Adipocyte (in vitro differentiated cells): Measurements from ENCODE around the gene BCR.
"Not testable (repeated sequence)": the region's sequence is repeated elsewhere in the genome, so short reads cannot be mapped to it uniquely, and the experiment has no call there.

Experiments
- DNase-seq: peaks from one replicate; pipeline ENCODE4 v3.0.0-alpha.2; 2015; ENCODE audit warnings: low read depth
- H3K27me3 ChIP-seq: replicated peaks from 2 replicates; pipeline ENCODE4 v1.7.0; 2013; ENCODE audit warnings: mild to moderate bottlenecking, low read length, moderate library complexity; ENCODE audit not compliant: control insufficient read depth, insufficient read depth
- H3K36me3 ChIP-seq: 2 replicates; pipeline ENCODE4 v1.7.0; 2013; ENCODE audit warnings: low read length, mild to moderate bottlenecking, moderate library complexity; ENCODE audit not compliant: control insufficient read depth, insufficient read depth, severe bottlenecking
- H3K4me1 ChIP-seq: 2 replicates; pipeline ENCODE4 v1.7.0; 2013; ENCODE audit warnings: mild to moderate bottlenecking, low read length, moderate library complexity; ENCODE audit not compliant: control insufficient read depth, insufficient read depth
- H3K4me3 ChIP-seq: 2 replicates; pipeline ENCODE4 v1.7.0; 2013; ENCODE audit warnings: mild to moderate bottlenecking, low read length, moderate library complexity
- H3K9ac ChIP-seq: 2 replicates; pipeline ENCODE4 v1.7.0; 2013; ENCODE audit warnings: mild to moderate bottlenecking, low read length, moderate library complexity
- H3K9me3 ChIP-seq: 2 replicates; pipeline ENCODE4 v1.7.0; 2013; ENCODE audit warnings: mild to moderate bottlenecking, low read length, moderate library complexity; ENCODE audit not compliant: control insufficient read depth

BCR gene

DNA sequence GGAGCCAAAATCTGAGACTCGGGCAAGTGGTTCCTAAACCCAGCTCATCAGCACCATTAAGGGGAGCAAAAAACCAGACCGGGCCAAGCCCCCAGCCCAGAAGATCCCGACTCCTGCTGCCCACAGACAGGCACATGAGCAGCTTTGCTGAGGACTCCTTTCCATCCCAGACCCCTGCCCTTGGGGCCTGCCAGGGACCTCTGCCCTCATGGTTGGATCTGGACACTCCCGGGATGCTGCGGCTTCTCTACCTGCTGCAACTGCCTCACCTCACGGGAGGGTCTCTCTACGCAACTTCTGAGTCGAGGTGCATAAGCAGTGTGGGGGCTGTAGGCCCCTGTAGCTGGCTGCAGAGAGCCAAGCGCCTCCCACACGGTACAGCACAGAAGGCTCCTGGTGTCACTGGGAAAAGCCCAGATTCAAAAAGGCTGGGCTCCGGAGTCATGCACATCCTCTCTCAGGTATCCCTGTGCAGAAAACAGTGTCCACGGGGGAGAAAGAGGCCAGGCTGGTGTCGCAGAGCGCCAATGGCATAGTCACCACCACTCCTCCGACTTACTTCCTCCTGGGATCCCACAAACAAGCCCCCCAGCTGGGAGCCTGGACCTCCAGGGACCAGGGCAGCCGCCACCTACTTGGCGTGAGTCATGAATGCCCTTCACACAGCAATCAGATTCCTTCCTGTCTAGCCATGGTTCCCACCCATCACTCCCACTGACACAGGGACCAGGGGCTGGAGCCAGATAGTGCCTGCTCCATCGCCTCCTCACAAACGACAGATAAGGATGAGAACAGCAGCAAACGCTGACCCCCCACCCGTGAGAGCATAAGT lies 122.1 kb downstream of the BCR start:
- H3K9ac ChIP-seq, result no peak overlapping the region
- no peak for DNase-seq
- H3K27me3 ChIP-seq, result no peaks in the 10 kb centered on the region
- no peaks in the 10 kb centered on the region for H3K4me1 ChIP-seq
- peaks cover 34% of the 10 kb centered on the region for H3K36me3 ChIP-seq
- no peak overlapping the region for H3K4me3 ChIP-seq
- H3K9me3 ChIP-seq, result no peaks in the 10 kb centered on the region

DNA sequence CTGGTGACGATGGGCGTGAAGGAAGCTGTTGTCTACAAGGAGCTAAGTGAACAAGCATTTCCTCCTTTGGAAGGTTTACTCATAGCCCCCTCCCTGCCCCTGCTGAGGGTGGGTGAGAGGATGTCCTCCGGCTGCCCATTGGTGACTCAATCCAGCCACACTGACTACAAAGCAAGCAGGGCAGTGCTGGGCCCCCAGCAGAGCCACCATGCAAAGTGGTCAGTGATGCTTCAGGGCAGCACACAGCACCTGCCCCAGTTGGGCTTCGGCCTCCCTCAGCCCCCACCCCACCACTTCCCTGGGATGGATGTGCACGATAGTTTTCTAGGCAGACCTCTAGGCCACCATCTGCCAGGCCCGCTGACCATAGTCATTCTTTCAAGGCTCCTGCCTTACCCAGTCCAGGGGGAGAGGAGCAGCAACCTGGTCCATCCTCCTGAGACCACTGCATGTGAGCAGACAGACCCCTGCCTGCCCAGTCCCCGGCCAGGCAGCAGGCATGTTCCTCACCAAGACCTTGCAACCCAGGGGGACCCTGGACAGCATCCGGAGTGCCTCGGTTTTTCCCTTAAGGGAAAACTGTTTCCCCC lies 125.1 kb downstream of the BCR start:
- Histone ChIP-seq H3K4me1 (no peaks in the 10 kb centered on the region), H3K36me3 (peaks cover 27% of the 10 kb centered on the region), H3K9ac (no peak overlapping the region), H3K27me3 (no peaks in the 10 kb centered on the region), H3K4me3 (no peak overlapping the region), H3K9me3 (no peaks in the 10 kb centered on the region)
- DNase-seq, result peak; percentile 32

- no peak overlapping the region for H3K9ac ChIP-seq
- no peaks in the 10 kb centered on the region for H3K27me3 ChIP-seq
- peaks cover 22% of the 10 kb centered on the region for H3K36me3 ChIP-seq
- H3K9me3 ChIP-seq, result no peaks in the 10 kb centered on the region
- no peaks in the 10 kb centered on the region for H3K4me1 ChIP-seq
- H3K4me3 ChIP-seq, result no peak overlapping the region
- peak; percentile 81 for DNase-seq
Measured at GRCh38 chr22:23305922-23306374, 125.6 kb downstream of the BCR start.

- peaks cover 17% of the 10 kb centered on the region for H3K36me3 ChIP-seq
- no peaks in the 10 kb centered on the region for H3K4me1 ChIP-seq
- DNase-seq, result peak; percentile 39
- no peaks in the 10 kb centered on the region for H3K27me3 ChIP-seq
- no peaks in the 10 kb centered on the region for H3K9me3 ChIP-seq
- H3K9ac ChIP-seq, result no peak overlapping the region
- H3K4me3 ChIP-seq, result no peak overlapping the region
Measured at GRCh38 chr22:23306438-23306921, 126.2 kb downstream of the BCR start.

DNA sequence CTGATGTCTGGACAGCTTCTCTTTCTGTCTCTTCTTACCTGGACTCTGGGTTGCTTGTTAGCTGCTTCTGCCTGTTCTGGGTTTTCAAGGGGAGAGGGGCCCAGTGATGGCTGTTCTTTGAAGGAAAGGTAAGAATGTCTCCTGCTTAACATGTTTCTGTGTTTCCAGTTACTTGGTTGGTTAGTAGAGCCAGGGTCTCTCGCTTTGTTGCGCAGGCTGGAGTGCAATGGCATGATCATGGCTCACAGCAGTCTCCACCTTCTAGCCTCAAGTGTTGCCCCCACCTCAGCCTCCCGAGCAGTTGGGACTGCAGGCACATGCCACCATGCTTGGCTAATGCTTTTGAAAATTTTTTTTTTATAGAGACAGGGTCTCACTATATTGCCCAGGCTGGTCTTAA lies 126.6 kb downstream of the BCR start:
- no peak overlapping the region for H3K9ac ChIP-seq
- no peaks in the 10 kb centered on the region for H3K4me1 ChIP-seq
- no peak for DNase-seq

GRCh38 chr22:23307511-23307910 lies 127.2 kb downstream of the BCR start:
- peaks cover 13% of the 10 kb centered on the region for H3K36me3 ChIP-seq
- not testable (repeated sequence) for H3K4me1 ChIP-seq, H3K9ac ChIP-seq, H3K9me3 ChIP-seq, H3K27me3 ChIP-seq, H3K4me3 ChIP-seq, DNase-seq

More for the DNA sequence above, 126.6 kb downstream of the BCR start:
- Histone ChIP-seq H3K4me3 (no peak overlapping the region), H3K36me3 (peaks cover 15% of the 10 kb centered on the region), H3K27me3 (no peaks in the 10 kb centered on the region), H3K9me3 (no peaks in the 10 kb centered on the region)

DNA sequence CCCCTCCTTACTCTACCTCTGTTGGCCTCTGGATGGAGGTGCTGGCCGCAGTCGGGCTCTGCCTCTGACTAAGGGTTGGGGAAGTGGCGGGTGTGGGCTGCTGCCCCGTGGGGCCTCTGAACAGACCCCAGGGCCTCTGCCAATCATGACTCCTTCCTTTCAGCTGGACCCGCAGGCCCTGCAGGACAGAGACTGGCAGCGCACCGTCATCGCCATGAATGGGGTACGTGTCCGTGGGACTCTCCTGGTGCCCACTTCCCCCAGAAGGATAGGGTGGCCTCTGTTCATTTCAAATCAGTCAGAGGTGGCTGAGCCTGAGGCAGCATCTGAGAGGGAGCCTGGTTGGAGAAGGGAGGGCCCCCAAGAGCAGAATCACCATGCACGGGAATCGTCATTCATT lies 129.0 kb downstream of the BCR start:
- H3K9me3 ChIP-seq, H3K36me3 ChIP-seq, H3K4me1 ChIP-seq, H3K4me3 ChIP-seq, DNase-seq, H3K27me3 ChIP-seq, H3K9ac ChIP-seq: not testable (repeated sequence)

GRCh38 chr22:23310443-23311097 lies 130.3 kb downstream of the BCR start:
- H3K9me3 ChIP-seq, H3K9ac ChIP-seq, H3K4me3 ChIP-seq, H3K4me1 ChIP-seq, DNase-seq, H3K27me3 ChIP-seq: not testable (repeated sequence)
- peaks cover 12% of the 10 kb centered on the region for H3K36me3 ChIP-seq

DNA sequence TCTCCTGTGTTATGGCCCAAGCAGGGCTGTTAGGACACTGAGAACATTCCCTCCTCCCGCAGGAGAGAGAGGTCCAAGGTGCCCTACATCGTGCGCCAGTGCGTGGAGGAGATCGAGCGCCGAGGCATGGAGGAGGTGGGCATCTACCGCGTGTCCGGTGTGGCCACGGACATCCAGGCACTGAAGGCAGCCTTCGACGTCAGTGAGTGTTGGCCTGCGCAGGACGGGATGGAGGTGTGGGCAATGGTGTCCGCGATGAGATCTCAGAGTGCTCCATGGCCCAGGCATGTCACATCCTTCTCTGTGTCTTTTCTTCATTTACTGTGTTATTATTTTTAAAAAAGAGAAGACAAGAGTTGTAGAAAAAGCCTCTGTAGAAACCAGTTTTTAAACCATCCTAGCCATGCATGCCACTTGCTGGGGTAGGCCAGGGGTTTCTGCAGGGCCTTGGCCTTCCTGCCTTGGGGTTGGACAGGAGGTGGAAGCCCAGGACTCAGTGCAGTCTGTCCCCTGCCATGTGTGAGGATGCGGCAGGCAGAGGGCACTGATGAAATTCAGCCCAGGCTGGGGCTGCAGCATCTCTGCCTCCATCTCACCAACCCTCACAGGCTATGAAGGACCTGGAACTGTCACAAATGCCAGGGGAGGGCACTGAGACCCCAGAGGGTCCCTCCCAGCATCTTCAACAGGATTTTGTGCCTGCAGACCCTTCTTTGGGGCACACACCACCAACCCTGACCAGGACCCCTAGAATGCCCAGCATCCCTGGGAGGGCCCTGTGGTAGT lies 131.5 kb downstream of the BCR start:
- H3K9me3 ChIP-seq, H3K4me3 ChIP-seq, H3K27me3 ChIP-seq, H3K4me1 ChIP-seq, H3K9ac ChIP-seq, DNase-seq: not testable (repeated sequence)
- H3K36me3 ChIP-seq, result peaks cover 12% of the 10 kb centered on the region

DNA sequence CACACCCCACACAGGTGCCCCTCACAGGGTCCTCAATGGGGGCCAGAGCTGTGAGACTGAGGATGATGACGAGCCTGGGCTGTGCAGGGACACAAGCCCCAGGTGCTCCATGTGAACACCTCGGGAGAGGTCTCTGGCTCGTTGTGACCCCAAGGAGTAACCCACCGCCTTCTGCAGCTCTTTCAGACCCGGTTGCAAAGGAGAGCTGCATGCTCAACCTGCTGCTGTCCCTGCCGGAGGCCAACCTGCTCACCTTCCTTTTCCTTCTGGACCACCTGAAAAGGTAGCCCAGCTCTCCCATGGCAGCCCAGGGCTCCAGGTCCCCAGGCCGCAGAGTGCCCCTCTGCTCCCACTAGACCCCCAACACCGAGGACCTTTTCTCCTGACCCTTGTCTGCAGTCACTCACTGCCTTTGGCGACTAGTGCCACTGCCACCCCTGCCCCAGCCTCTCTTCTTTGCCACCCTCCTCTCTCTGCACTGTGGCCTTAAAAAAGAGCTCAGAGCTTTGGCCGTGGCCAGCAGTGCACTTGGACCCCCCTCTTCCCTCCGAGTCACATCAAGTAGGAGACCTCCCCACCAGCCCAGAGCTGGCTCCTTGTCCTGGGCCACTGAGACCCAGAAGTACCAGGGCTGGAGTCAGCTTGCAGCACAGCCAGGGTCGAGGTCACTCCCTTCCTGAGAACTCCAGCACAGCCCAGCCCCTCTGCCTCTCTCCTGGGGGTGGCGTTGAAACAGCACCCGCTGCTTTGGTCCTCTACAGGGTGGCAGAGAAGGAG lies 133.7 kb downstream of the BCR start:
- H3K9me3 ChIP-seq, result no peaks in the 10 kb centered on the region
- no peak overlapping the region for H3K9ac ChIP-seq
- H3K4me3 ChIP-seq, result no peak overlapping the region
- H3K36me3 ChIP-seq, result peaks cover 12% of the 10 kb centered on the region
- no peaks in the 10 kb centered on the region for H3K4me1 ChIP-seq
- no peaks in the 10 kb centered on the region for H3K27me3 ChIP-seq
- no peak for DNase-seq
